Endothelial cell of umbilical vein (primary cell): ENCODE measurements around the gene BCR. TPM values are rescaled to one million over a fixed set of nuclear protein-coding genes. Genes with fewer than 3 reads are reported as not detected.

Experiments used
- BruUV-seq: library from RNA; stranded (reverse); fragments of 400-500 nt; replicated peaks from 2 replicates; lab custom pipeline; 2021; lab: Mats Ljungman, UMichigan
- CTCF ChIA-PET: fragments of 300-600, 350-600 bp; sonication (Branson Sonifier 250); formaldehyde crosslinking; loops from one replicate; lab custom pipeline; 2021; ENCODE audit warnings: antibody characterized with exemption, inconsistent platforms; lab: Charles Lee
- POLR2A ChIA-PET: fragments of 300-600, 350-600 bp; sonication (Branson Sonifier 250); formaldehyde crosslinking; loops from one replicate; lab custom pipeline; 2021; ENCODE audit warnings: antibody characterized with exemption, inconsistent platforms; lab: Charles Lee
- DNase-seq: peaks from one replicate; pipeline ENCODE4 v3.0.0-alpha.2; 2011; ENCODE audit warnings: low read depth, low spot score
- FAIRE-seq: peaks from 2 replicates; lab custom pipeline; 2011; peaks lifted over from hg19 to GRCh38; lab: Jason Lieb, UNC
- H2AFZ ChIP-seq: 2 replicates; pipeline ENCODE4 v1.6.0; 2012; ENCODE audit warnings: low read depth, low read length, control low read depth, inconsistent platforms
- H3K27ac ChIP-seq: 2 replicates; pipeline ENCODE4 v1.5.1; 2011; ENCODE audit warnings: low read depth, mild to moderate bottlenecking, control low read depth, low read length, moderate library complexity; ENCODE audit not compliant: insufficient read depth
- H3K27me3 ChIP-seq, 2 experiments: 2 replicates each; pipeline versions ENCODE4 v1.6.0 to v1.6.1; 2011; ENCODE audit warnings: low read length in 2 of 2, mixed read lengths in 1 of 2; ENCODE audit not compliant: control insufficient read depth in 2 of 2, insufficient read depth in 2 of 2
- H3K36me3 ChIP-seq, 2 experiments: 2 replicates in 1 of 2; 3 replicates in 1 of 2; pipeline ENCODE4 v1.5.1; 2011; ENCODE audit warnings: low read length in 2 of 2, mild to moderate bottlenecking in 1 of 2, moderate library complexity in 1 of 2; ENCODE audit not compliant: control insufficient read depth in 2 of 2, insufficient read depth in 2 of 2; ENCODE audit errors: extremely low read depth in 1 of 2
- H3K4me1 ChIP-seq: 3 replicates; pipeline ENCODE4 v1.5.1; 2011; ENCODE audit warnings: mild to moderate bottlenecking, low read length; ENCODE audit not compliant: control insufficient read depth, insufficient read depth; ENCODE audit errors: extremely low read depth
- H3K4me2 ChIP-seq: 2 replicates; pipeline ENCODE4 v1.6.1; 2011; ENCODE audit warnings: low read length, control low read depth, mixed read lengths; ENCODE audit not compliant: insufficient read depth
- H3K4me3 ChIP-seq, 3 experiments: fragments of 200-600 bp in 1 of 3; sonication (generic), shearing (Covaris generic) in 1 of 3; replicated peaks in 1 of 3; 2 replicates each; pipeline ENCODE4 v1.5.1; 2011 to 2016; ENCODE audit warnings: control low read depth in 3 of 3, low read length in 3 of 3, mild to moderate bottlenecking in 2 of 3, inconsistent platforms in 1 of 3, low read depth in 1 of 3, moderate library complexity in 1 of 3; ENCODE audit not compliant: insufficient read depth in 1 of 3
- H3K79me2 ChIP-seq: 2 replicates; pipeline ENCODE4 v1.6.0; 2012; ENCODE audit warnings: low read length, inconsistent platforms; ENCODE audit not compliant: control insufficient read depth, insufficient read depth
- H3K9ac ChIP-seq: replicated peaks from 2 replicates; pipeline ENCODE3; 2011; ENCODE audit warnings: low read length, control low read depth; ENCODE audit not compliant: insufficient read depth; ENCODE audit errors: extremely low read depth
- H3K9me1 ChIP-seq: replicated peaks from 3 replicates; pipeline ENCODE4 v1.6.0; 2011; ENCODE audit warnings: mild to moderate bottlenecking, low read length; ENCODE audit not compliant: control insufficient read depth, insufficient read depth; ENCODE audit errors: extremely low read depth
- H3K9me3 ChIP-seq: replicated peaks from 2 replicates; pipeline ENCODE4 v1.5.1; 2012; ENCODE audit warnings: low read length, inconsistent platforms; ENCODE audit not compliant: control insufficient read depth, insufficient read depth
- H4K20me1 ChIP-seq: replicated peaks from 2 replicates; pipeline ENCODE3; 2011; ENCODE audit warnings: mild to moderate bottlenecking, low read length; ENCODE audit not compliant: control insufficient read depth, insufficient read depth; ENCODE audit errors: extremely low read depth
- EZH2 ChIP-seq: IDR thresholded peaks from 2 replicates; pipeline ENCODE4 v1.6.1; 2012; ENCODE audit warnings: borderline replicate concordance, low read depth, mild to moderate bottlenecking, moderate library complexity, low read length, inconsistent platforms; ENCODE audit not compliant: severe bottlenecking
- FOS ChIP-seq: IDR thresholded peaks from 2 replicates; pipeline ENCODE4 v1.6.1; 2011; ENCODE audit warnings: mild to moderate bottlenecking, low read length, moderate library complexity, borderline replicate concordance; ENCODE audit not compliant: insufficient read depth
- GATA2 ChIP-seq: IDR thresholded peaks from 2 replicates; pipeline ENCODE4 v1.7.0; 2011; ENCODE audit warnings: low read depth, mild to moderate bottlenecking, moderate library complexity, mixed read lengths, low read length; ENCODE audit not compliant: insufficient read length, insufficient read depth
- JUN ChIP-seq: IDR thresholded peaks from 2 replicates; pipeline ENCODE4 v1.6.1; 2011; ENCODE audit warnings: borderline replicate concordance, low read depth; ENCODE audit not compliant: insufficient read length, insufficient read depth
- MAX ChIP-seq: IDR thresholded peaks from 2 replicates; pipeline ENCODE4 v1.6.1; 2011; ENCODE audit not compliant: insufficient read depth, insufficient read length
- MYC ChIP-seq: IDR thresholded peaks from one replicate; pipeline ENCODE4 v1.6.1; 2011; ENCODE audit warnings: mild to moderate bottlenecking, low read depth, low read length
- POLR2A ChIP-seq: IDR thresholded peaks from 2 replicates; pipeline ENCODE4 v1.6.1; 2012; ENCODE audit warnings: low read depth, mild to moderate bottlenecking, control low read depth, low read length
- POLR2AphosphoS5 ChIP-seq: IDR thresholded peaks from 2 replicates; pipeline ENCODE4 v1.6.1; 2012; ENCODE audit warnings: low read depth, mild to moderate bottlenecking, control low read depth, low read length, moderate library complexity; ENCODE audit not compliant: insufficient read depth
- dilution Hi-C: fragments of 300-500 bp; cut with MboI; formaldehyde crosslinking; loops from one replicate; pipeline ENCODE4 v1.15.0; 2019; ENCODE audit warnings: low sequenced_read_pairs; ENCODE audit not compliant: extremely low pct_ligation_motif_present
- intact Hi-C: fragments of 100-400 bp; cut with micrococcal nuclease; formaldehyde crosslinking; loops from one replicate; pipeline ENCODE4 v1.10.0; 2022
- polyA plus RNA-seq, 4 experiments: library from polyadenylated mRNA; depleted of rRNA in 3 of 4; stranded (reverse) in 3 of 4; unstranded in 1 of 4; fragments of >200 nt; gene quantifications; 2 replicates each; pipeline versions ENCODE4 v1.2.1 to v1.2.3, GENCODE V29; 2011 to 2012; ENCODE audit warnings: missing spikeins in 1 of 4
- total RNA-seq: library from RNA; stranded (reverse); gene quantifications from 2 replicates; pipeline ENCODE4 v1.2.3, GENCODE V29; 2021
- TF ChIP-seq, protein P1 (sequence below), 2 donors: IDR thresholded peaks; 1 replicate in 1 of 2; 2 replicates in 1 of 2; pipeline ENCODE4 v1.5.1; 2011; ENCODE audit warnings: low read length in 2 of 2, mild to moderate bottlenecking in 2 of 2, moderate library complexity in 2 of 2, control low read depth in 1 of 2, inconsistent platforms in 1 of 2, low read depth in 1 of 2; ENCODE audit not compliant: insufficient read depth in 1 of 2; ENCODE audit errors: extremely low read depth in 1 of 2

The BCR gene
- total and polyA plus RNA-seq, 2 donors (not counting 3 experiments of a cell fraction or from before 2014, with no cell fraction given), result 129 to 141 TPM

DNA sequence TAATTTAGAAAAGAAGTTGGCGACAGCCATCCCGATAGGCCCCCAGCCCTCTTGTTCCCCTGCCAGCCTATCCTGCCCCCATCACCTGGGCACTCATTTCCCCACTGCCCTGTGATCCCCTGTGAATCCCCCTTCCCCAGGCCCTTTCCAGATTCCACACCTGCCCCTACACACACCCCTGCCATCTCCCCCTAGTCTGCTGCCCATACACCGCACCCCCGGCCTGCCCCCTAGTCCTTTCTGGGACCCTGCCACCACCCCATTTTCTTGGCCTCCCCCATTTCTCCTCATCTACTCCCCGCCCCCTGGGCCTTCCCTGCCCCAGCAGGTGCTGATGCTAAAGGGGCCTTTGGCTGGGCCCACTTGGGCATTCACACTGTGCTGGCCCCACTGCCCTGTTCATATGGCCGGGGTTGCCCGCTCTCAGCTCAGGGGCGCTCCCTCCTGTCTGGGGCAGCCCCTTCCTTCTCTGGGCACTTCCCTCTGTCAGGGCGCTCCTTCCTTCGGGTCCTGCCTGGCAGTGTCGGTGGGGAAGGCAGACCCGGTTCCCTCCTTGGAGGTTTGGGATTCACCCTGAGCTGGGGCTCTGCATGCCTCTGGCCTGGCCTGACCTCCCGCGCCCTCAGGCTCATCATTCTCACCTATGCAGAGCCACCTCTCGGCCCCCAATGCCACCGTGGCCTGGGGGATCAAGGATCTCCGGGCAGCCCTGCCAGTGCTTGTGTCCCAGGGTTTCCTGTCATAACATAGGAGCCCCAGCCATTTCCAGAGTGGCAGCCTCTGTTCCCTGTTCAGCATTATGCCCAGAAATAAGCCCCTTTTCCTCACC lies 108.2 kb downstream of the BCR start:
- dilution Hi-C loops (no loop called here), intact Hi-C loops (no loop called here)
- no TSS peak for BruUV-seq
- Histone ChIP-seq H3K9me1 (no peaks in the 10 kb centered on the region), H3K9ac (no peak overlapping the region), H3K4me2 (no peak overlapping the region), H3K9me3 (no peaks in the 10 kb centered on the region), H3K36me3 (peaks cover 42 to 88% of the 10 kb centered on the region in 2 experiments), H3K4me1 (peaks cover 5% of the 10 kb centered on the region), H2AFZ (no peak overlapping the region), H3K4me3 (no peak overlapping the region), H3K79me2 (no peaks in the 10 kb centered on the region), H3K27me3 (no peaks in the 10 kb centered on the region), H4K20me1 (no peaks in the 10 kb centered on the region), H3K27ac (no peak overlapping the region)
- FAIRE-seq (no peak), DNase-seq (no peak)
- no peak for TF ChIP-seq MAX
- no peak for TF ChIP-seq POLR2A
- no peak for TF ChIP-seq EZH2
- no peak for TF ChIP-seq JUN
- no peak for TF ChIP-seq FOS
- no peak for TF ChIP-seq GATA2
- no peak for TF ChIP-seq MYC
- TF ChIP-seq POLR2AphosphoS5, result no peak
- TF ChIP-seq, protein P1, sequence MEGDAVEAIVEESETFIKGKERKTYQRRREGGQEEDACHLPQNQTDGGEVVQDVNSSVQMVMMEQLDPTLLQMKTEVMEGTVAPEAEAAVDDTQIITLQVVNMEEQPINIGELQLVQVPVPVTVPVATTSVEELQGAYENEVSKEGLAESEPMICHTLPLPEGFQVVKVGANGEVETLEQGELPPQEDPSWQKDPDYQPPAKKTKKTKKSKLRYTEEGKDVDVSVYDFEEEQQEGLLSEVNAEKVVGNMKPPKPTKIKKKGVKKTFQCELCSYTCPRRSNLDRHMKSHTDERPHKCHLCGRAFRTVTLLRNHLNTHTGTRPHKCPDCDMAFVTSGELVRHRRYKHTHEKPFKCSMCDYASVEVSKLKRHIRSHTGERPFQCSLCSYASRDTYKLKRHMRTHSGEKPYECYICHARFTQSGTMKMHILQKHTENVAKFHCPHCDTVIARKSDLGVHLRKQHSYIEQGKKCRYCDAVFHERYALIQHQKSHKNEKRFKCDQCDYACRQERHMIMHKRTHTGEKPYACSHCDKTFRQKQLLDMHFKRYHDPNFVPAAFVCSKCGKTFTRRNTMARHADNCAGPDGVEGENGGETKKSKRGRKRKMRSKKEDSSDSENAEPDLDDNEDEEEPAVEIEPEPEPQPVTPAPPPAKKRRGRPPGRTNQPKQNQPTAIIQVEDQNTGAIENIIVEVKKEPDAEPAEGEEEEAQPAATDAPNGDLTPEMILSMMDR (IDR thresholded peaks at IDR 0.05; ENCODE audit: extremely low read depth in 1 of 2, insufficient read depth in 1 of 2, low read depth in 1 of 2, low read length in 2 of 2), result no peak
- CTCF ChIA-PET, result interaction anchor here (0.7 to 2.4 kb wide), 4 partner anchors 17 to 114 kb away, joined by 3 to 29 read pairs (median 15); partner anchors contain the start of gene BCR
- POLR2A ChIA-PET, result no interaction called here
